GM12872 (cell line): ENCODE results near the gene TMEM208.

Experiments
- CTCF ChIP-seq: IDR thresholded peaks from 3 replicates; pipeline ENCODE4 v1.5.1; 2011; ENCODE audit warnings: low read depth, mild to moderate bottlenecking, low read length, moderate library complexity; ENCODE audit not compliant: insufficient read depth

The TMEM208 gene

GRCh38 chr16:67241008-67241900 is 14.3 kb downstream of the TMEM208 start:
- no peak for TF ChIP-seq CTCF

GRCh38 chr16:67242138-67242730 is 15.3 kb downstream of the TMEM208 start:
- TF ChIP-seq CTCF: no peak

GRCh38 chr16:67243481-67243880 is 16.6 kb downstream of the TMEM208 start:
- no peak for TF ChIP-seq CTCF

GRCh38 chr16:67244387-67245185 is 17.7 kb downstream of the TMEM208 start:
- peak; percentile 13; the same call in 1 of the 3 replicates for TF ChIP-seq CTCF

- TF ChIP-seq CTCF: no peak
Measured at GRCh38 chr16:67245186-67245585, 18.3 kb downstream of the TMEM208 start.

- TF ChIP-seq CTCF: no peak
Measured at GRCh38 chr16:67245674-67246080, 18.7 kb downstream of the TMEM208 start.
